ENCODE data around the gene KCTD7.

- no peak for TF ChIP-seq CTCF (conservative IDR thresholded peaks at IDR 0.05; ENCODE audit: low read depth, low read length)
- no peak for TF ChIP-seq CEBPB (IDR thresholded peaks at IDR 0.05; ENCODE audit: low read depth, low read length)
- no peak for TF ChIP-seq POLR2A (IDR thresholded peaks at IDR 0.05; ENCODE audit: low read depth, low read length)
- no peak for TF ChIP-seq USF2 (IDR thresholded peaks at IDR 0.05; ENCODE audit: low read depth, low read length)
- TF ChIP-seq BHLHE40 (IDR thresholded peaks at IDR 0.05; ENCODE audit: low read depth, low read length): no peak
- no peak for TF ChIP-seq ELK1 (IDR thresholded peaks at IDR 0.05; ENCODE audit: borderline replicate concordance, low read depth, low read length)
- TF ChIP-seq MXI1 (IDR thresholded peaks at IDR 0.05; ENCODE audit: borderline replicate concordance, low read depth, low read length): no peak
- no peak for TF ChIP-seq MAFK (IDR thresholded peaks at IDR 0.05; ENCODE audit: low read depth, low read length)
- no peak for TF ChIP-seq RFX5 (IDR thresholded peaks at IDR 0.05; ENCODE audit: low read depth, low read length)
- no peak for TF ChIP-seq RCOR1 (IDR thresholded peaks at IDR 0.05; ENCODE audit: insufficient replicate concordance, low read length)
- TF ChIP-seq SMC3 (IDR thresholded peaks at IDR 0.05; ENCODE audit: low read depth, low read length): no peak
These were observed 55.1 kb downstream of the KCTD7 start for GRCh38 chr7:66683770-66684123.

Data from IMR-90 (cell line).